Stimulated activated CD4-positive, alpha-beta T cell treated with anti-CD3 and anti-CD28 coated beads, Interleukin-15, amount 100 ng/mL, for 24 hours (primary cell): ENCODE measurements around the gene CPED1.

ENCODE experiments used
- DNase-seq: peaks from one replicate; pipeline ENCODE4 v3.0.0-alpha.2; 2020

CPED1 gene

GRCh38 chr7:120988591-120989256 lies at the start of gene CPED1:
Gene CPED1, plus strand, starts transcription at chr7:120988711. Its CDS starts 911 bp downstream, at chr7:120989622.
- DNase-seq = peak; percentile 59

GRCh38 chr7:120939345-120939744 lies 49.2 kb upstream of the CPED1 start:
- no peak for DNase-seq

DNA sequence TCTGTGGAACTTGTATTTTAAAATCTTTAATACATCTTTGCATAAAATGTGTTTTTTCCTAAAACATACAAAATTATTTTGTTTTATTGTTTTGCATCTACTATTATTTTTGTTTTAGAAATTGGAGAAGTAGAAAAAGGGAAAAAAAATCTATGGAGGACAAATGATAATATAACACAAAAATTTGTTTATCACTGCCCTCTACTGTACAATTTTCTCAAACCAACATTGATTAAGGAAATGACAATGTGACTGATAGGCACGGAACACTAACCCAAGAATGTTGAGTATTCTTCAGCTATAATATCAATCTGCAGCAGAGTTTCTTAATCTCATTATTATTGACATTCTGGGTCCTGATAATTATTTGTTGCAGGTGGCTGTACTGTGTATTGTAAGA lies 47.4 kb upstream of the CPED1 start:
- no peak for DNase-seq

- no peak for DNase-seq
These were observed 46.7 kb upstream of the CPED1 start for GRCh38 chr7:120941856-120942255.

- DNase-seq = no peak
These were observed 45.6 kb upstream of the CPED1 start for GRCh38 chr7:120942861-120943260.

DNA sequence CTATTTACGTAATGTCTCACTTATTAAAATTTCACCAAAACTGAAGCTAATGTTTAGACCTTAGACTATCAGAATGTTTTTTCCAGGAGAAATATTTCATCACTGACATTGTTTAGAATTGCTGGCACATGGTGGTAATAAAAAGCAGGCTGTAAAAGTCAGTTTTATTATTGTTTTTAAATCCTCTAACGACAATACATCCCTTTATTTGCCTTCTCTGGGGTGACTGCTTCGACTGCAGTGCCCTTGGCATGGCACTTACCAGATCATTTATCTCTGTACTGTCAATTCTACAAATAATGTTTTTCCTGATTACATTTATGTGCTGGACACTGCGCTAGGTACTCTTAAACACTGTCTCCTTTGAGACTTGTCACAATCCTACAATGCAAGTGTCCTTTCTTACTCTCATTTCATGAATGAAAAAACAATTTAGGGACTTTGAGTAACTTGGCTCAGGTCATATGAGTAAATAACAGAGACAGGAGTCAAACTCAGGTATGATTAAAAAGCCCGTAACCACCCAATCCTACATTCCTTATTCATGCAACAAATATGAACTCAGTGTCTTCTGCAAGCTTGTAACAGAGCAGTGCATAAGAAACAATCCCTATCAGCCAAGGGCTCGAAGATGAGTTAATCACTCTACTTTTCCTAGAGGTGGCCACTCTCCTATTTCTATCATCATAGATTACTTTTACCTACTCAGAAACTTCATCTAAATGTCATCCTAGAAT lies 43.5 kb upstream of the CPED1 start:
- no peak for DNase-seq

DNA sequence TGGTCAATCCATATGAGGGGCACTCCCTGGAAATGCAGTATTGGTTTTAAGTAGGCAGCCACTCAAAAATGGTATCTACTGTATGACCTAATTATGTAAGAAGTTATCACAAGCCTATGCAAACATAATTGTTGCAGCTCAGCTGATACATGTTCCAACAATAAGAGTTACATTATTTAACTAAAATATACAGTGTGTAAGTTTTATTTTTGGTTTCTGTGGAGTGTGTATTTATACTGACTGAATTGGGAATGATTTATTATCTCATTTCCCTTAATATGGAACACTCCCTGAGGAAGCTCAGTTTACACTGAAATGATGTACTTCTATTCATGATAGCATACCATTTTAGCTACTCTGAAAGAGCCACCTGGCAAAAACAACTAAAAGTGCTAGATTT lies 40.5 kb upstream of the CPED1 start:
- no peak for DNase-seq

DNA sequence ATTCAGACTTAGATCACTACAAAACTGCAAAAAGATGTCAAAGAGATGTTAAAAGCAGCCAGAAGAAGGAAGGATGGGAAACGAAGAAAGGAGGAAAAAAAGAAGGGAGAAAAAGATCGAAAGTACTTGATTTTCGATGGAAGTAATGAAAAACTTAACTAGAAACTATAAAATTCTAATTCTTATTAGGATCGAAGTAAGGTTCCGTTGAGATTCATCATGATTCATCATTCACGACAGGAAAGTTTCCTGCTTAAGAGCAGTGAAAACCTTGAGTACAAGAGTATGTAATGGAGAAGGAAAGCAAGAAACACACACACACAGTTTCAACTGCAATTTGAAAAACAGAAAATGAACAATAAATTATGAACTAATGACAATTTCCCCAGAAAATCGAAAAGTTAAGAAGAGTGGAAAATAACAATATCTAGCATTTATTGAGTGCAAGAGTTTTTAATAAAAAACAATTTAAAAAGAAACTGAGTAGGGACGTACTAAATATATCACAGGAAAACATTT lies 39.1 kb upstream of the CPED1 start:
- DNase-seq = no peak

DNA sequence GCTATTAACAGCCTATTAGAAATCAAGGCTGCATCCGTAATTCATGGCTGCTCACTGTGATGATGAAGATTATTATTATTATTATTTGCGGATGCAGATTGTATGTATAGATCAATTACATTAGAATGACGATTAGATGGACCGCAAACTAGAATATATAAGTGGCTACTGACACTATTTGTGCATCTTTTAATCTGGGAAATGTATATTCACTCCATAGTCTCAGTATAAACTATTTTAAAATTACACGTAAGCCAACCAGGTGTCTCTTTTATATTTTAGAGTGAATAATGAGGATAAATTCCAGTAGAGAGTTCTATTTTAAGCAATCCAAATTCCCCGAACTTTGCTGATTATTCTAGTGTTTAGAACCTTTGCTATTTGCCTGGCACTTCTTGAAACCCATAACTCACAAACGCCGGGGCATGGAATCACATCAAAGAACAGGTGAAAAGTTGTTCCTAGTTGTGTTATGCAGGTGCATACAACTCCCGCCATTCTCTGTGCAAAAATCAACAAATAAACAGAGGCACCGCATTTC lies 38.4 kb upstream of the CPED1 start:
- DNase-seq = no peak

DNA sequence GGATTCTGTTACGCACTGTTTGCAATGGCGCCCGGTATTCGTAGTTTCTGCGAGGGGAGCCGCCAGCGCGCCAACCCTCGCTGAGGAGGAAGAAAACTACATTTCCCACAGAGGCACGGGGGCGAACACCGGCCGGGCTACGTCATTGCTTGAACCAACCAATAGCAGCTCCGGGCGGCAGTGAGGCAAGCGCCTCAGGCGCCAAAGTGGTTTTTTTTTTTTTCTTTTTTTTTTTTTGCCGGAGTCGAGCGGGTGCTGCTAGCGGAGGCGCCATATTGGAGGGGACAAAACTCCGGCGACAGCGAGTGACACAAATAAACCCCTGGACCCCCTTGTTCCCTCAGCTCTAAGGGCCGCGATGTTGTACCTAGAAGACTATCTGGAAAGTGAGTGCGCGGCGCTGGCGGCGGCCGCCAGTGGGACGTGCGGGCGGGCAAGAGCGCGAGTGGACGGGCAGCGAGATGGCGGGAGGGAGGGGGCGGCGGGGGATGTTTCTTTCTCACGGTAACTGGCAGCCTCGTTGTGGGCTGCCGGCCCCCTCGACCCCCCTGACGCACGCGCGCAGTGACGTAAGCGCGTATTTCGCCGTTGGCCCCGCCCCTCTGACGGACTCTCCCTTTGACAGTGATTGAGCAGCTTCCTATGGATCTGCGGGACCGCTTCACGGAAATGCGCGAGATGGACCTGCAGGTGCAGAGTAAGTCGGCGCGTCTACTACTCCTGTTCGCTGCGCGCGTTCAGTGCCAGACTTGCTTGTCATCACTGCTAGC lies 37.8 kb upstream of the CPED1 start, which contains the start of gene ING3:
TSS of gene ING3 (plus strand) at position 239 of the 770 bp plus-strand sequence. CDS start at position 359, 120 bp downstream.
- DNase-seq = peak; percentile 95

GRCh38 chr7:120951309-120951699 lies 37.2 kb upstream of the CPED1 start:
- DNase-seq = no peak

DNA sequence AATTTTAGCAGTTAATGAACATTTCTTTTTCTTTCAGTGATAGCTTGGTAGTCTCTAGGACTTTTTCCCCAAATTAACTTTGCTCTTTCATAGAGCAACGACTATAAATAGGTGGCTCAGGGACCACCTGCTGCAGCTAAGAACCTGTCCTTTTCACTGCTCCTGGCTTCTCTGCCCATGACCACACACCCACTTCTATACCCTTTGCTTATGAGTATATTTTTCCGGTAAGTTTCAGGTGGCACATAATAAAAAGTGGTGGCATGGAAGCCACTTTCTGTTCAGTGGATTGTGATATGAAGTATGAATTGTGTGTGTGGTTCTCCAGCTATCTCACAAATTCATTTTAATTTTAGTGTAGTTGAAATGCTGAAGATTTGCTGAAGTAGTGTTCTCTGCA lies 36.7 kb upstream of the CPED1 start:
- no peak for DNase-seq

DNA sequence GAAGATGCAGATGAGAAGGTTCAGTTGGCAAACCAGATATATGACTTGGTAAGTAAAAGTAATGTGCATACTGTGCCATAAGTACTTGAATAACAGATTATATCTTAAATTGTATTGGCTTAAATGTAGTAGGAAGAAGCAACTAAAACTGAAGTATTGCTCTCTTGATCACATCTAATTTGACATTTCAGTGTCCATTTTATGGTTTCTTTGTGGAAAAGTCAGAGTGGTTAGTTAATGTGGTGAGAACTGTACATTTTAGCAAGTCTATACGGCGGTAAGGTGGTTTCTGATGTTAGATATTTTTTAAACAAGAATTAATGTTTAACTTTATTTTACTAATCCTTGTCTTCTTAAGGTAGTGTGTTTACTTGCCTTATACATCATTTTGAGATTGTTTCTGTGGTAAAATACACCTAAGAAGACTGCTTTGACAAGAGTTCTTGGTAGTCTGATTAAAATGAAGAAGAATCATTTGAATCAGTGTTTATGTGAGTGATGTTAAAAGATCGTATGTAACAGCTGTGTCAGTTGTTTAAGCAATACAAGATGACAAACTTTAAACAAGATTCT lies 32.8 kb upstream of the CPED1 start:
- no peak for DNase-seq

DNA sequence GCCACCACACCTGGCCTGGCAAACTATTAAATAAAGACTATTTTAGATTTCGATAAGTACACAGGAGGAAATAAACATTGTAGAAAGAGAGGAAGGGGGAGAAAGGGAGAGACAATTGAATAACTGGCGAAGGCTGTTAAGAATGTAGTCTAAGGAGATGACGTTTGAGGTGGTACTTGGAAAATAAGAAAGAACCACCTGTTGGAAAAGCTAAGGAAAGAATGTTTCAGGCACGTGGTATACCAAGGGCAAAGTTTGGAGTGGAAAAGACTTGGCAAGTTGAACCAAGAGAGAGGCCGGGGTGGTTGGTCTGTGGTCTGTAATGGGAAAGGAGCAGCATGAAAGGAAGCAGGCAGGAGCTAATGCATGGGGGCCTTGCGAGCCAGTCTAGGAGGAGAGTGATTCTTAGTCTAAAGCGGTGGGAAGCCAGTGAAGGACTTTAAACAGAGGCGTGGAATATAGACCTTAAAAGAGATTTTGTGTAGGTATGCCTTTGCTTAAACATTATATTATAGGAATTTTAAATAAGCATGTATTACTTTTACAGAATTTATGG lies 28.5 kb upstream of the CPED1 start:
- no peak for DNase-seq

DNA sequence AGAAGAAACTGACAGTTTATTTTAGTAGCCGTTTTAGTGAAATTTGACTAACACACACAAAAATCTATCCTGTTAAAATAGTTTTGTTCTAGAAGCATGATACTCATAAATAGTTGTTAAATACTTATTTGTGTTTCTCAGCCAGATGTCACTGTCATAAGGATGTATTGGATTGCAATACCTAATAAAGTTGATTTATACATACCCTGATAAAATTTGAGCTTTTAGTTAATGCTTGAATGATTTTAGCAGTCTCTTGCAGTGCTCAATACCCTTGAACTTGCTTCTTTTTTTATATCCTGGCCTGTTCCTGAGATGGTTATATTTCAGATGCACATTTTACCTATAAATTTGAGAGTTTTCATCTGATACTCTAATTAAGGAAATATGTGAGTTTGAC lies 27.8 kb upstream of the CPED1 start:
- no peak for DNase-seq

DNA sequence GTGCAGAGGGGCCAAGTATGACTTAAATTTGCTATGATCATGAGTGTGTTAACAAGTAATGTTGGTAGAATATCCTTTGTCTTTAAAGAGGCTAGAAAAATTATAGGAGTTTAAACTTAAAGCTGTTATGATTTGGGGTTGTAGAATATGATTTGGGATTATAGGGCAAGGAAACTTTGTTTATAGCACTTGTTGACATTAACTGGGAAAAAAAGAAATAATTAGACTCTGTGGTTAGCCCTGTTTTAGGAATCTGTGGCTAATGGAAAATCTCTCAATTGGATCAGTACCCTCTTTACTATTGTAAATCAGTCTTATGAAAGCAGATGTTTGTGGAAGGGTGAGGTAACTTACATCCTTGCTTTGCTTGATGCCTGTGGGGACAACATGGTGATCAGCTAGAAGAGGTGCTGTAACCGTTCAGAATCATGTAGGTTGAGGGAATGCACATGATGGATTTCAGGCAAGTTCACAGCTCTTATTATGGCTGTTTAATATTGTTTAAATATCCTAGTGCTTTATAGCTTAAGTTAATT lies 26.8 kb upstream of the CPED1 start:
- no peak for DNase-seq

DNA sequence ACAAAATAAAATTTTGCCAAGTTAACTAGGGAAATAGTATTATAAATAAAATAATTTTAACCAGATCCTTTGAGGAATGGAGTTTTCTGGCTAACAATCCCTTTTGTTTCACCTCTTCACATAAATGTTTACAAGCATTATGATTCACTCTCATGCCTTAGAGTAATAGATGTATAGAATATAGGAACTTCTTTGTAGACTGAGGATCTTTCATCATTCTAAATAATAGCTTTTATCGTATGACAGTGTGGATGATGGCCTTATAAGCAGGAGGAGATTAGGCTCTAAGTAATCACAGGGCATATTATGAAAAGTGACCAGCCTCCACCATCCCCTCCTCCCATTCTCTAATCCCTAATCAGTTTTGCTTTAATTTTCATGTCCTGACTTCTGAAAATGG lies 24.4 kb upstream of the CPED1 start:
- DNase-seq = no peak

- no peak for DNase-seq
These were observed 21.6 kb upstream of the CPED1 start for GRCh38 chr7:120966961-120967360.

DNA sequence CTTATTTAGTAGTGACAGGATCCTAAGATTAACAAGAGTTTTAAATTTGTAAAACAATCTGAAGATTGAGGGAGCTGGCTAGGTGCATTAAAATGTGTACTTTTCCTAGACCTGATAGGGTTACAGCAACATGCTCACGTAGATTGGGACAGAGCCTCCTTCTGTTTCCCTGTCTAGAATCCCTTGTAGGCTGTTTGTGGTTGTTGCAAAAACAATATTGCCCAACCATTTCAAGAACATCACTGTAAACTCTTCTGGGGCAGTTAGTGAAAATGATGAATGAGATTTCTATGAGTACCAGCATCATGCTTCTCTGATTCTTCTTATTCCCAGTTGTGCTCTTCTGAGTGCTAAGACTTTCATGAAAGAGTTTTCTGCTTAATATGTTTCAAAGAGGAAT lies 14.7 kb upstream of the CPED1 start:
- no peak for DNase-seq

GRCh38 chr7:120979765-120980499 lies 8.6 kb upstream of the CPED1 start:
- DNase-seq = no peak

GRCh38 chr7:120981117-120981516 lies 7.4 kb upstream of the CPED1 start:
- no peak for DNase-seq
